Measurements from ENCODE around the gene UBALD2.
A peak's percentile ranks its signal among the peaks of the same experiment; 100 is the strongest.
"Not testable (repeated sequence)": the region's sequence is repeated elsewhere in the genome, so short reads cannot be mapped to it uniquely, and the experiment has no call there.

UBALD2 gene

GRCh38 chr17:76264755-76265623 is at the start of gene UBALD2:
TSS of gene UBALD2 (plus strand) at chr17:76265348. CDS start at chr17:76265506, 158 bp downstream.
- FAIRE-seq: peak; percentile 89

- no peak for FAIRE-seq
Observed at GRCh38 chr17:76217081-76217480, 48.1 kb upstream of the UBALD2 start.

- FAIRE-seq: no peak
Observed at GRCh38 chr17:76219670-76220383, 45.3 kb upstream of the UBALD2 start.

- no peak for FAIRE-seq
Observed at GRCh38 chr17:76223802-76224201, 41.3 kb upstream of the UBALD2 start.

GRCh38 chr17:76225373-76226086 is 39.6 kb upstream of the UBALD2 start:
- FAIRE-seq: not testable (repeated sequence)

- not testable (repeated sequence) for FAIRE-seq
Observed at GRCh38 chr17:76226749-76227148, 38.4 kb upstream of the UBALD2 start.

- no peak for FAIRE-seq
Observed at GRCh38 chr17:76232342-76232741, 32.8 kb upstream of the UBALD2 start.

- no peak for FAIRE-seq
Observed at GRCh38 chr17:76233588-76234353, 31.4 kb upstream of the UBALD2 start.

GRCh38 chr17:76234354-76234679 is 30.8 kb upstream of the UBALD2 start:
- FAIRE-seq: no peak

GRCh38 chr17:76235883-76236282 is 29.3 kb upstream of the UBALD2 start:
- FAIRE-seq: no peak

GRCh38 chr17:76236603-76237002 is 28.5 kb upstream of the UBALD2 start:
- FAIRE-seq: no peak

- FAIRE-seq: no peak
Observed at GRCh38 chr17:76237859-76238313, 27.3 kb upstream of the UBALD2 start.

- FAIRE-seq: no peak
Observed at GRCh38 chr17:76238847-76239537, 26.2 kb upstream of the UBALD2 start.

- FAIRE-seq: no peak
Observed at GRCh38 chr17:76239538-76240274, 25.4 kb upstream of the UBALD2 start.

GRCh38 chr17:76240461-76241203 is 24.5 kb upstream of the UBALD2 start, which contains the start of gene RNF157:
TSS of gene RNF157 (minus strand) at chr17:76240493. CDS start at chr17:76240240, 253 bp downstream.
- no peak for FAIRE-seq

GRCh38 chr17:76241204-76241538 is 24.0 kb upstream of the UBALD2 start:
- FAIRE-seq: no peak

GRCh38 chr17:76241691-76242255 is 23.4 kb upstream of the UBALD2 start:
- no peak for FAIRE-seq

GRCh38 chr17:76243826-76244679 is 21.1 kb upstream of the UBALD2 start:
- no peak for FAIRE-seq

GRCh38 chr17:76244721-76245120 is 20.4 kb upstream of the UBALD2 start:
- FAIRE-seq: not testable (repeated sequence)

Data from TTC549 (cell line).